Inflammatory macrophage treated with lipopolysaccharide for 4 hours (primary cell): ENCODE results near the gene NAA35.
"Not testable (repeated sequence)": the region's sequence is repeated elsewhere in the genome, so short reads cannot be mapped to it uniquely, and the experiment has no call there.

Experiments used
- DNase-seq: peaks from one replicate; pipeline ENCODE4 v3.0.0-alpha.2; 2020

The NAA35 gene

GRCh38 chr9:85949586-85950335 lies 8.8 kb downstream of the NAA35 start:
- DNase-seq: no peak

GRCh38 chr9:85959955-85960354 lies 19.0 kb downstream of the NAA35 start:
- DNase-seq: no peak

GRCh38 chr9:85960688-85961093 lies 19.7 kb downstream of the NAA35 start:
- DNase-seq: no peak

GRCh38 chr9:85964526-85964925 lies 23.6 kb downstream of the NAA35 start:
- DNase-seq: no peak

- no peak for DNase-seq
These were observed 24.0 kb downstream of the NAA35 start for GRCh38 chr9:85964949-85965348.

- no peak for DNase-seq
These were observed 28.8 kb downstream of the NAA35 start for GRCh38 chr9:85969727-85970126.

- DNase-seq: peak; percentile 27
These were observed 30.8 kb downstream of the NAA35 start for GRCh38 chr9:85971731-85972130.

GRCh38 chr9:85973238-85973637 lies 32.3 kb downstream of the NAA35 start:
- no peak for DNase-seq

- DNase-seq: not testable (repeated sequence)
These were observed 33.2 kb downstream of the NAA35 start for GRCh38 chr9:85974055-85974547.

GRCh38 chr9:85978496-85978895 lies 37.5 kb downstream of the NAA35 start:
- no peak for DNase-seq

GRCh38 chr9:85981369-85981768 lies 40.4 kb downstream of the NAA35 start:
- no peak for DNase-seq

- DNase-seq: no peak
These were observed 43.5 kb downstream of the NAA35 start for GRCh38 chr9:85984457-85984856.

GRCh38 chr9:85987236-85987635 lies 46.3 kb downstream of the NAA35 start:
- no peak for DNase-seq

GRCh38 chr9:85994191-85994590 lies 53.2 kb downstream of the NAA35 start:
- DNase-seq: no peak

- no peak for DNase-seq
These were observed 54.2 kb downstream of the NAA35 start for GRCh38 chr9:85995097-85995496.

- peak; percentile 32 for DNase-seq
These were observed 54.7 kb downstream of the NAA35 start for GRCh38 chr9:85995599-85995998.

- DNase-seq: no peak
These were observed 64.4 kb downstream of the NAA35 start for GRCh38 chr9:86005253-86005775.

GRCh38 chr9:86009133-86009532 lies 68.2 kb downstream of the NAA35 start:
- DNase-seq: no peak

- DNase-seq: no peak
These were observed 79.8 kb downstream of the NAA35 start for GRCh38 chr9:86020731-86021130.

GRCh38 chr9:86021166-86021565 lies 80.2 kb downstream of the NAA35 start:
- no peak for DNase-seq

- no peak for DNase-seq
These were observed 81.8 kb downstream of the NAA35 start for GRCh38 chr9:86022687-86023266.

- DNase-seq: no peak
These were observed 86.8 kb downstream of the NAA35 start for GRCh38 chr9:86027767-86028166.

- peak; percentile 10 for DNase-seq
These were observed 94.2 kb downstream of the NAA35 start for GRCh38 chr9:86034863-86035734.
